Small intestine (tissue), 7 donors: ENCODE results near the gene CORO1C. TPM values are rescaled to one million over a fixed set of nuclear protein-coding genes. Genes with fewer than 3 reads are reported as not detected.

Experiments used
- DNase-seq, 2 donors: peaks; one replicate each; pipeline versions ENCODE4 v3.0.0 to v3.0.0-alpha.2; 2013
- FAIRE-seq: peaks from 2 replicates; lab custom pipeline; 2012; peaks lifted over from hg19 to GRCh38; lab: Jason Lieb, UNC
- H3K27ac ChIP-seq, 3 donors: one replicate each; pipeline ENCODE4 v1.5.1; 2013; ENCODE audit warnings: low read length in 2 of 3, mild to moderate bottlenecking in 2 of 3, control low read depth in 1 of 3, inconsistent platforms in 1 of 3, low read depth in 1 of 3, moderate library complexity in 1 of 3
- H3K27me3 ChIP-seq, 3 donors: one replicate each; pipeline ENCODE4 v1.6.1; 2013; ENCODE audit warnings: low read length in 3 of 3, inconsistent platforms in 1 of 3; ENCODE audit not compliant: control insufficient read depth in 3 of 3, insufficient read depth in 3 of 3
- H3K36me3 ChIP-seq, 3 donors: one replicate each; pipeline ENCODE4 v1.6.1; 2013; ENCODE audit warnings: low read length in 3 of 3, inconsistent platforms in 1 of 3, low read depth in 1 of 3, mild to moderate bottlenecking in 1 of 3, moderate library complexity in 1 of 3; ENCODE audit not compliant: control insufficient read depth in 3 of 3, insufficient read depth in 2 of 3
- H3K4me1 ChIP-seq, 3 donors: one replicate each; pipeline ENCODE4 v1.6.1; 2013; ENCODE audit warnings: low read length in 2 of 3, inconsistent platforms in 1 of 3, low read depth in 1 of 3, mild to moderate bottlenecking in 1 of 3, moderate library complexity in 1 of 3; ENCODE audit not compliant: control insufficient read depth in 3 of 3, insufficient read depth in 2 of 3
- H3K4me3 ChIP-seq, 3 donors: one replicate each; pipeline ENCODE4 v1.5.1; 2013; ENCODE audit warnings: low read length in 3 of 3, control low read depth in 1 of 3, inconsistent platforms in 1 of 3, low read depth in 1 of 3, mild to moderate bottlenecking in 1 of 3, moderate library complexity in 1 of 3
- H3K9me3 ChIP-seq, 2 donors: one replicate each; pipeline ENCODE4 v1.6.1; 2013; ENCODE audit warnings: low read depth in 1 of 2, low read length in 1 of 2; ENCODE audit not compliant: control insufficient read depth in 2 of 2, insufficient read depth in 1 of 2
- WGBS, 3 donors: extraction: QIAGEN DNeasy Blood & Tissue Kit; methylation state at CpG; one replicate each; pipeline ENCODE4 v1.1.7; 2013; 5-methylcytosine and 5-hydroxymethylcytosine counted together
- polyA plus RNA-seq, 4 donors: library from polyadenylated mRNA; stranded (reverse) in 3 of 4; unstranded in 1 of 4; fragments of 200-250 nt in 3 of 4; fragments of 120-200 nt in 1 of 4; gene quantifications; one replicate each; pipeline versions ENCODE4 v1.2.1 to v1.2.3, GENCODE V29; 2013
- donor health status: healthy with polysubstance abuse.
- donor health status: control.
- donor health status: control.
- donor health status: Bipolar disorder and iron deficiency.
- donor health status: healthy.

Gene CORO1C
- polyA plus RNA-seq, 4 donors = 22.2 to 59.2 (median 33.0) TPM

- Histone ChIP-seq H3K9me3 (no peaks in the 10 kb centered on the region), H3K27ac (peak overlapping the region in 1 of 3 donors; percentile 55), H3K36me3 (peaks cover 8 to 33% (median 10%) of the 10 kb centered on the region in 3 donors), H3K4me1 (no peaks in the 10 kb centered on the region), H3K27me3 (no peaks in the 10 kb centered on the region), H3K4me3 (no peak overlapping the region)
- no peak for DNase-seq
- FAIRE-seq = no peak
- WGBS, 3 donors = 70 to 77% (median 75%) methylated on average over 18 of the region's 18 CpGs
Observed at GRCh38 chr12:108643941-108644810, 87.1 kb downstream of the CORO1C start.

- Histone ChIP-seq H3K4me1 (peaks cover 0 to 1% (median 0%) of the 10 kb centered on the region in 3 donors), H3K27ac (no peak overlapping the region), H3K4me3 (no peak overlapping the region), H3K27me3 (peaks cover 0 to 10% (median 0%) of the 10 kb centered on the region in 3 donors), H3K9me3 (no peaks in the 10 kb centered on the region), H3K36me3 (peaks cover 0 to 26% (median under 1%) of the 10 kb centered on the region in 3 donors)
- FAIRE-seq (no peak), DNase-seq (no peak)
- WGBS, 3 donors = 96 to 100% (median 99%) methylated on average over 1 of the region's 1 CpG
Observed at GRCh38 chr12:108642899-108643654, 88.2 kb downstream of the CORO1C start.

GRCh38 chr12:108642269-108642870, 88.9 kb downstream of the CORO1C start:
- FAIRE-seq (no peak), DNase-seq (no peak)
- Histone ChIP-seq H3K4me1 (peaks cover 0 to 3% (median under 1%) of the 10 kb centered on the region in 3 donors), H3K27me3 (peaks cover 0 to 12% (median 0%) of the 10 kb centered on the region in 3 donors), H3K9me3 (no peaks in the 10 kb centered on the region), H3K27ac (no peak overlapping the region), H3K36me3 (peaks cover 0 to 20% (median 0%) of the 10 kb centered on the region in 3 donors), H3K4me3 (no peak overlapping the region)
- 47 to 76% (median 57%) methylated on average over 16 of the region's 16 CpGs for WGBS, 3 donors

- H3K4me1 ChIP-seq = peaks cover 0 to 4% (median 3%) of the 10 kb centered on the region in 3 donors
- peaks cover 0 to 12% (median 0%) of the 10 kb centered on the region in 3 donors for H3K27me3 ChIP-seq
- H3K4me3 ChIP-seq = no peak overlapping the region
- peaks cover 0 to 18% (median 0%) of the 10 kb centered on the region in 3 donors for H3K36me3 ChIP-seq
- DNase-seq (no peak), FAIRE-seq (no peak)
- 64 to 66% (median 65%) methylated on average over 9 of the region's 9 CpGs for WGBS, 3 donors
- H3K9me3 ChIP-seq = no peaks in the 10 kb centered on the region
- H3K27ac ChIP-seq = no peak overlapping the region
Observed at GRCh38 chr12:108641446-108642268, 89.7 kb downstream of the CORO1C start.

GRCh38 chr12:108640802-108641445, 90.4 kb downstream of the CORO1C start:
- peaks cover 0 to 14% (median 0%) of the 10 kb centered on the region in 3 donors for H3K36me3 ChIP-seq
- peaks cover 0 to 5% (median 4%) of the 10 kb centered on the region in 3 donors for H3K4me1 ChIP-seq

GRCh38 chr12:108638997-108639822, 92.1 kb downstream of the CORO1C start:
- Histone ChIP-seq H3K27me3 (peaks cover 0 to 12% (median 0%) of the 10 kb centered on the region in 3 donors), H3K36me3 (peaks cover 0 to 2% (median 0%) of the 10 kb centered on the region in 3 donors), H3K27ac (peak overlapping the region in 2 of 3 donors; percentile 14 to 15), H3K4me1 (peaks cover 0 to 6% (median 4%) of the 10 kb centered on the region in 3 donors), H3K9me3 (no peaks in the 10 kb centered on the region), H3K4me3 (no peak overlapping the region)
- DNase-seq (no peak), FAIRE-seq (no peak)
- 79 to 87% (median 85%) methylated on average over 11 of the region's 11 CpGs for WGBS, 3 donors

More at GRCh38 chr12:108640802-108641445, 90.4 kb downstream of the CORO1C start:
- peaks cover 0 to 12% (median 0%) of the 10 kb centered on the region in 3 donors for H3K27me3 ChIP-seq
- H3K4me3 ChIP-seq = no peak overlapping the region
- WGBS, 3 donors = 74 to 77% (median 75%) methylated on average over 10 of the region's 10 CpGs
- DNase-seq = peak in 1 of 2 donors; percentile 35
- FAIRE-seq = no peak
- no peaks in the 10 kb centered on the region for H3K9me3 ChIP-seq
- no peak overlapping the region for H3K27ac ChIP-seq
